ENCODE data around the gene ZMYND8.

GRCh38 chr20:47271046-47271615 is 85.4 kb downstream of the ZMYND8 start:
- TF ChIP-seq GATA2 (IDR thresholded peaks at IDR 0.05; ENCODE audit: low read depth, low read length), result no peak
- TF ChIP-seq GATA3 (IDR thresholded peaks at IDR 0.05; ENCODE audit: low read depth, low read length), result no peak

All from SH-SY5Y (cell line).